DOHH2 (cell line): Measurements from ENCODE around the gene SLC16A1.
"Not testable (repeated sequence)": the region's sequence is repeated elsewhere in the genome, so short reads cannot be mapped to it uniquely, and the experiment has no call there.

ENCODE experiments used
- H3F3A ChIP-seq: fragments of 200-600 bp; sonication (generic), shearing (Covaris generic); 2 replicates; pipeline ENCODE4 v1.6.0; 2016; ENCODE audit warnings: antibody characterized with exemption, mild to moderate bottlenecking; ENCODE audit not compliant: control insufficient read depth, insufficient read depth
- H3K27ac ChIP-seq: fragments of 200-600 bp; sonication (generic); 2 replicates; pipeline ENCODE4 v1.5.1; 2014; ENCODE audit warnings: low read depth, mild to moderate bottlenecking, low read length, moderate library complexity
- H3K27me3 ChIP-seq: fragments of 200-600 bp; sonication (generic); 2 replicates; pipeline ENCODE4 v1.6.1; 2014; ENCODE audit warnings: mild to moderate bottlenecking, low read length, mixed read lengths; ENCODE audit not compliant: control insufficient read depth
- H3K36me3 ChIP-seq: fragments of 200-600 bp; sonication (generic); 2 replicates; pipeline ENCODE4 v1.6.1; 2014; ENCODE audit warnings: mild to moderate bottlenecking, low read length, moderate library complexity, mixed read lengths; ENCODE audit not compliant: control insufficient read depth
- H3K4me1 ChIP-seq: fragments of 200-600 bp; sonication (generic); 2 replicates; pipeline ENCODE4 v1.6.1; 2014; ENCODE audit warnings: mild to moderate bottlenecking, low read length, mixed read lengths; ENCODE audit not compliant: control insufficient read depth
- H3K4me2 ChIP-seq: fragments of 200-600 bp; sonication (generic); 2 replicates; pipeline ENCODE4 v1.6.0; 2014; ENCODE audit warnings: mild to moderate bottlenecking, low read length, moderate library complexity
- H3K4me3 ChIP-seq: fragments of 200-600 bp; sonication (generic); 2 replicates; pipeline ENCODE4 v1.5.1; 2014; ENCODE audit warnings: mild to moderate bottlenecking, low read length, mixed read lengths
- H3K79me2 ChIP-seq: fragments of 200-600 bp; sonication (generic); 2 replicates; pipeline ENCODE4 v1.6.1; 2014; ENCODE audit warnings: mild to moderate bottlenecking, low read length, mixed read lengths; ENCODE audit not compliant: control insufficient read depth
- H3K9me2 ChIP-seq: fragments of 200-600 bp; sonication (generic); replicated peaks from 2 replicates; pipeline ENCODE4 v1.6.1; 2014; ENCODE audit warnings: mild to moderate bottlenecking, low read length, mixed read lengths; ENCODE audit not compliant: control insufficient read depth
- H3K9me3 ChIP-seq: fragments of 200-600 bp; sonication (generic); 2 replicates; pipeline ENCODE4 v1.6.1; 2014; ENCODE audit warnings: antibody characterized with exemption, low read length, mixed read lengths; ENCODE audit not compliant: control insufficient read depth, insufficient read depth
- H4K20me1 ChIP-seq: fragments of 200-600 bp; sonication (generic); 2 replicates; pipeline ENCODE4 v1.6.0; 2014; ENCODE audit warnings: low read depth, mild to moderate bottlenecking, antibody characterized with exemption, low read length, moderate library complexity; ENCODE audit not compliant: control insufficient read depth, insufficient read depth
- CTCF ChIP-seq: fragments of 200-600 bp; sonication (generic); IDR thresholded peaks from one replicate; pipeline ENCODE4 v1.5.1; 2014; ENCODE audit warnings: antibody characterized with exemption, mild to moderate bottlenecking, low read depth, low read length; ENCODE audit not compliant: poor library complexity, severe bottlenecking
- EZH2phosphoT487 ChIP-seq: fragments of 200-600 bp; sonication (generic); IDR thresholded peaks from 2 replicates; pipeline ENCODE4 v1.6.1; 2017; ENCODE audit warnings: borderline replicate concordance, mild to moderate bottlenecking, antibody characterized with exemption, low read length, moderate library complexity, mixed read lengths

The SLC16A1 gene

GRCh38 chr1:112998592-112999235, 42.7 kb upstream of the SLC16A1 start:
- Histone ChIP-seq H3K4me1 (no peaks in the 10 kb centered on the region), H3K36me3 (0 out of 2 replicates have a peak, but pooled peaks cover 3% of the 10 kb centered on the region), H3F3A (no peaks in the 10 kb centered on the region), H3K9me2 (no peaks in the 10 kb centered on the region), H3K27ac (no peak overlapping the region), H3K4me3 (no peak overlapping the region), H3K27me3 (no peaks in the 10 kb centered on the region), H3K9me3 (no peaks in the 10 kb centered on the region), H4K20me1 (no peaks in the 10 kb centered on the region), H3K79me2 (no peaks in the 10 kb centered on the region), H3K4me2 (no peak overlapping the region)
- TF ChIP-seq CTCF (no peak), EZH2phosphoT487 (no peak)

DNA sequence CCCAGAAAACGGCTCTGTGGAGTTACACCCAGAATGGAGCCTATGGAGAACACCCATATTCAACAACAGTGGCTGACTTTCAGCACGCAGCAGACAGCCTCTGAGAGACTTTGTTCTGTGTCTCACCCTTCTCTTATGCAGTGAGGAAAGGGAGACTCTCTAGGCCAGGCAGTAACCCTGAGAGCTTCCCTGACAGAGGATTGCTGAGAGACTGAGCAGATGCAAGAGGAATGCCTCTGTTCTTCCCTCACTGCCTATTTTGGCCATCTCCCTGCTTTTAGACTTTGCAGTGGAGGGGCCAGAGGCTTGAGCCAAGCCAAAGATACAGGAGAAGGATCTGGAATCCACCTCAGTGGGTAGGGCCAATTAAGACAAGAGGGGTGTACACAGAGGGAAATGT, 41.8 kb upstream of the SLC16A1 start:
- Histone ChIP-seq H3K9me2 (no peaks in the 10 kb centered on the region), H3K36me3 (0 out of 2 replicates have a peak, but pooled peaks cover 3% of the 10 kb centered on the region)
- no peak for TF ChIP-seq EZH2phosphoT487
- TF ChIP-seq CTCF = no peak

GRCh38 chr1:112995890-112996289, 39.9 kb upstream of the SLC16A1 start:
- Histone ChIP-seq H3K79me2 (no peaks in the 10 kb centered on the region), H3K27me3 (no peaks in the 10 kb centered on the region), H3K4me3 (no peak overlapping the region), H3K4me2 (no peak overlapping the region), H3K4me1 (no peaks in the 10 kb centered on the region), H3K9me3 (no peaks in the 10 kb centered on the region), H3K9me2 (no peaks in the 10 kb centered on the region), H4K20me1 (no peaks in the 10 kb centered on the region), H3K36me3 (0 out of 2 replicates have a peak, but pooled peaks cover 3% of the 10 kb centered on the region), H3F3A (no peaks in the 10 kb centered on the region), H3K27ac (no peak overlapping the region)
- TF ChIP-seq EZH2phosphoT487 = no peak
- TF ChIP-seq CTCF = no peak

More for the DNA sequence above, 41.8 kb upstream of the SLC16A1 start:
- no peak overlapping the region for H3K4me2 ChIP-seq
- no peaks in the 10 kb centered on the region for H4K20me1 ChIP-seq
- no peaks in the 10 kb centered on the region for H3K9me3 ChIP-seq
- no peaks in the 10 kb centered on the region for H3F3A ChIP-seq
- H3K4me1 ChIP-seq = no peaks in the 10 kb centered on the region
- no peak overlapping the region for H3K4me3 ChIP-seq
- no peak overlapping the region for H3K27ac ChIP-seq
- no peaks in the 10 kb centered on the region for H3K27me3 ChIP-seq
- H3K79me2 ChIP-seq = no peaks in the 10 kb centered on the region

GRCh38 chr1:112995021-112995420, 39.0 kb upstream of the SLC16A1 start:
- not testable (repeated sequence) for H3K27ac ChIP-seq, H3K9me2 ChIP-seq, H3K36me3 ChIP-seq, H3K4me2 ChIP-seq, H3K4me3 ChIP-seq, H3K9me3 ChIP-seq, H4K20me1 ChIP-seq, H3F3A ChIP-seq, H3K27me3 ChIP-seq, H3K79me2 ChIP-seq, H3K4me1 ChIP-seq
